ENCODE data around the gene CTCFL. TPM values are rescaled to one million over a fixed set of nuclear protein-coding genes. Genes with fewer than 3 reads are reported as not detected.

The CTCFL gene
- total and polyA plus RNA-seq, 2 of the 8 experiments (the other 6 are each of a cell fraction or from before 2014, with no cell fraction given): 0.30 to 0.80 TPM

GRCh38 chr20:57507477-57507876 lies 17.5 kb downstream of the CTCFL start:
- no peak overlapping the region for H4K8ac ChIP-seq (ENCODE audit: extremely low read depth, insufficient read depth, low read length)
- no peaks in the 10 kb centered on the region for H3K23me2 ChIP-seq (ENCODE audit: low read depth, low read length)
- H3K14ac ChIP-seq (ENCODE audit: insufficient read length): no peak overlapping the region
- H3K4me3 ChIP-seq (ENCODE audit: extremely low read depth in 1 of 4, insufficient read depth in 2 of 4, low read depth in 3 of 4, low read length in 4 of 4): no peak overlapping the region
- ChIA-PET POLR2A (ENCODE audit: partially characterized antibody) (no interaction called here), CTCF (ENCODE audit: partially characterized antibody) (interaction anchor here (0.6 to 12.4 kb wide), 6 partner anchors 9 to 115 kb away, joined by 3 to 194 read pairs (median 4); no protein-coding TSS in a partner anchor)
- no peak overlapping the region for H3K23ac ChIP-seq (ENCODE audit: insufficient read length)
- no peak overlapping the region for H2AK5ac ChIP-seq (ENCODE audit: low read depth, low read length)
- H3K4me2 ChIP-seq (ENCODE audit: insufficient read depth in 1 of 2, low read depth in 2 of 2, low read length in 2 of 2): no peak overlapping the region
- no peak overlapping the region for H3K4ac ChIP-seq (replicated peaks; ENCODE audit: insufficient read length, low read depth, low read length)
- H3K36me3 ChIP-seq (ENCODE audit: control insufficient read depth in 2 of 4, insufficient read depth in 4 of 4, low read length in 3 of 4): no peaks in the 10 kb centered on the region
- H3K79me2 ChIP-seq (ENCODE audit: control insufficient read depth in 1 of 2, insufficient read depth in 2 of 2, low read length in 2 of 2): no peaks in the 10 kb centered on the region
- no peak overlapping the region for H2BK20ac ChIP-seq (ENCODE audit: low read length)
- H2BK120ac ChIP-seq (replicated peaks; ENCODE audit: low read depth, low read length): no peak overlapping the region
- H2BK12ac ChIP-seq (ENCODE audit: low read depth, low read length): no peak overlapping the region
- no peaks in the 10 kb centered on the region for H3K27me3 ChIP-seq (replicated peaks in 1 of 4; ENCODE audit: control insufficient read depth in 3 of 4, extremely low read depth in 1 of 4, insufficient read depth in 3 of 4, low read length in 3 of 4)
- DNase-seq (ENCODE audit: low read depth in 1 of 2, low spot score in 2 of 2): no peak
- no peak overlapping the region for H2AFZ ChIP-seq (ENCODE audit: low read length)
- no peak overlapping the region for H2BK15ac ChIP-seq (ENCODE audit: low read length)
- no peak overlapping the region for H4K5ac ChIP-seq (ENCODE audit: insufficient read length, low read depth, low read length)
- H3K27ac ChIP-seq (ENCODE audit: low read depth, low read length): no peak overlapping the region
- peaks cover under 1 to 5% (median 4%) of the 10 kb centered on the region in 4 experiments; a peak in 4 of 7 replicates for H3K4me1 ChIP-seq (replicated peaks in 1 of 4; ENCODE audit: control insufficient read depth in 3 of 4, insufficient read depth in 4 of 4, low read length in 3 of 4)
- no peak overlapping the region for H3K9ac ChIP-seq (replicated peaks in 1 of 4; ENCODE audit: extremely low read depth in 1 of 4, low read depth in 3 of 4, low read length in 3 of 4)
- H2BK5ac ChIP-seq (ENCODE audit: low read depth, low read length): no peak overlapping the region
- no peak overlapping the region for H3K56ac ChIP-seq (replicated peaks; ENCODE audit: insufficient read length, low read depth, low read length)
- 83% methylated on average over 6 of the region's 6 CpGs; no CpG with 5 or more reads in 1 of the 2 experiments for WGBS, 2 experiments (ENCODE audit: extremely low coverage in 1 of 2, insufficient coverage in 1 of 2, insufficient read length in 1 of 2, insufficient replicate concordance in 2 of 2, low coverage in 1 of 2, low lambda C conversion rate in 2 of 2, missing lambda C conversion rate in 1 of 2)
- FAIRE-seq: no peak
- no peak overlapping the region for H3K18ac ChIP-seq (ENCODE audit: extremely low read depth, low read length)
- no peaks in the 10 kb centered on the region for H4K20me1 ChIP-seq (replicated peaks in 1 of 2; ENCODE audit: control insufficient read depth in 1 of 2, insufficient read depth in 2 of 2, low read length in 2 of 2)
- H3K9me3 ChIP-seq (ENCODE audit: insufficient read depth in 2 of 2, low read depth in 1 of 2, low read length in 1 of 2): peaks cover 0 to 3% of the 10 kb centered on the region in 2 experiments; a peak in 2 of 4 replicates
- no peak overlapping the region for H4K91ac ChIP-seq (replicated peaks; ENCODE audit: insufficient read length, low read length)
- H3K79me1 ChIP-seq (ENCODE audit: low read depth, low read length): no peaks in the 10 kb centered on the region
- TF ChIP-seq TCF12 (IDR thresholded peaks at IDR 0.05; ENCODE audit: low read depth, low read length) (no peak), JUND (IDR thresholded peaks at IDR 0.05; ENCODE audit: low read length) (no peak), POLR2AphosphoS5 (IDR thresholded peaks at IDR 0.05; ENCODE audit: low read depth, low read length) (no peak), USF2 (IDR thresholded peaks at IDR 0.05; ENCODE audit: low read length) (no peak), BCL11A (IDR thresholded peaks at IDR 0.05; ENCODE audit: low read depth in 2 of 2, low read length in 2 of 2) (no peak), SRF (IDR thresholded peaks at IDR 0.05; ENCODE audit: low read depth, low read length) (no peak), ATF3 (IDR thresholded peaks at IDR 0.05; ENCODE audit: insufficient read depth, low read depth, low read length) (no peak), PHF8 (conservative IDR thresholded peaks at IDR 0.05; ENCODE audit: low read depth, low read length) (no peak), TAF7 (optimal IDR thresholded peaks at IDR 0.05; ENCODE audit: borderline replicate concordance, low read depth, low read length) (no peak), EZH2 (IDR thresholded peaks at IDR 0.05; ENCODE audit: low read depth, low read length, severe bottlenecking) (no peak), EGR1 (IDR thresholded peaks at IDR 0.05; ENCODE audit: borderline replicate concordance, low read depth, low read length) (no peak), HDAC6 (IDR thresholded peaks at IDR 0.05; ENCODE audit: low read depth, low read length) (no peak), MAFK (IDR thresholded peaks at IDR 0.05; ENCODE audit: low read depth, low read length) (no peak), SP4 (IDR thresholded peaks at IDR 0.05; ENCODE audit: low read length) (no peak)

Measured in H1 (cell line).